GM18861 (cell line): ENCODE measurements around the gene RMC1.
"Not testable (repeated sequence)": the region's sequence is repeated elsewhere in the genome, so short reads cannot be mapped to it uniquely, and the experiment has no call there.

ENCODE experiments used
- ATAC-seq: cut with Tn5 transposase; IDR thresholded peaks from one replicate; pipeline ENCODE4 v1.9.1; 2021; ENCODE audit not compliant: unreplicated experiment

Gene RMC1

DNA sequence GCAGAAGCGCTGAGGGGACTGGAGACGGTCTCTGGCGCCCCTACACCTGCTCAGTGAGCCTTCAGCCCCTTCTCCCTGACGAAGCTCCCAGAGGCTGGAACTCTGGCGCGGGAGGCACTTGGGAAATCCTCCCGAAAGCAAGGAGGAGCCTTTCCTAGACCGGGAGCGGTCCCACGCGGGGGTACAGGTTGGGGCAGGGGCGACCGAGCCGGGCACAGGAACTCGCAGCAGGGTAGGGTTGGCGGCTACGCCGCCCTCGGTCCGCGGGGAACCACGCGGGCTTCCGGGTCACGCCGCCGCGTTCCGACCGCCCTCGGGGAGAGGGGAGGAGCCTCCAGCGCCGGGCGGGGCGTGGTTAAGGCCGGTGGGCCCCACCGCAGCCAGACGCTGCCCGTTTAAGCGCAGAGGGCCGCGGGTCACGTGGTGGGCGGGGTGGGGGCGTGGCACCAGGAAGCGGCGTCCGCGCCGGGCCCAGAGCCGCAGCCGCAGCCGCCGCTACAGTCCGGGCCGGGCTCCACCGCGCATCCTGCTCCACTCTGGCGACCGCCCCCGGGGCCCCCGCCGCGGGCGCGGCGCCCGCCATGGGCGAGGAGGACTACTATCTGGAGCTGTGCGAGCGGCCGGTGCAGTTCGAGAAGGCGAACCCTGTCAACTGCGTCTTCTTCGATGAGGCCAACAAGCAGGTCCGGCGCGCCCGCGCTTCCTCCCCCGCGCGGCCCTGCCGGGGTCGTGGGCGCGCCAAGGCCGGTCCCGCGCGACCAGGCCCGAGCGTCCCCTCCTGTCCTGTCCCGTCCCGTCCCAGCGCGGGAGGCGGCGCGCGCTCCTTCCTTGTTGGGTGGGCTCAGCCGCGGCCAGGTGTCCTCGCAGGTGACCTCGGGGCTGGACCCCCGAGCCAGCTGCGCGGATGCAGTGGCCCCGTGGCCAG is at the start of gene RMC1:
Gene RMC1, plus strand, starts transcription at position 474 of the 925 bp plus-strand sequence. Its CDS starts 108 bp downstream, at position 582.
- peak; percentile 50 for ATAC-seq

DNA sequence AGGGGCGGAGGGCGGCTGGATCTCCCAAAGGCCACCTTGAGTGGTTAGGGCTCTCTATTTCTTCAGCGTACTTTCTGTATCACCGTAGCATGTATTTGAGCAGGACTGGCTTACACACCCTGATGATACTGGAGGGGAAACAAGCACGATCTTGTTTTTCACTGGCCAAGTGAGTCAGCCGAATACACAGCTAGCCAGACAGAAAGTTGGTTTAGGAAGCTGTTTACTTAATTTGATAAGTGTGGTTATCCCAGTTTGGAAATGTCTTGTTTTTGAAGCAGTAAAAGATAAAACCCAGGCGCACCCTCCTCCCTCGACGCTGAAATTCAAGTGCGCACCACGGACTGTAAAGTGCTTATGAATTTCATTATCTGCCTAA is 49.6 kb upstream of the RMC1 start:
- ATAC-seq = no peak

DNA sequence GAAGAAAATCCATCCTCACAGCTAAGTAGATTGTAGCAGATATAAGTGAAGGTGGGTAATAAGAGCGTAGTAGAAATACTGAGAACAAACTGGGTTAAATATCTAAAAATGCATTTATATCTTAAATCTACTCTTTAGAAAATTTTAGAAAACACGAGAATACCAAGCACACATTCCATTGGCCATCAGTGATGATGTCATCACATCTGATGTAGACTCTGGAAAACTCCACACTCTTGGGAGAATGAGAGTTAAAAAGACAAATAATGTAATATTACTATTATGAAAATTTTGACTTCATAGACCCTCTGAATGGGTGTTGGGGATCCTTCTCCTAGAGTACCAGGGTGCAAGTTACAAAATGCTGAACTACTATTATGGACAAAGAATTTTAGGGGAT is 46.5 kb upstream of the RMC1 start:
- ATAC-seq = no peak

DNA sequence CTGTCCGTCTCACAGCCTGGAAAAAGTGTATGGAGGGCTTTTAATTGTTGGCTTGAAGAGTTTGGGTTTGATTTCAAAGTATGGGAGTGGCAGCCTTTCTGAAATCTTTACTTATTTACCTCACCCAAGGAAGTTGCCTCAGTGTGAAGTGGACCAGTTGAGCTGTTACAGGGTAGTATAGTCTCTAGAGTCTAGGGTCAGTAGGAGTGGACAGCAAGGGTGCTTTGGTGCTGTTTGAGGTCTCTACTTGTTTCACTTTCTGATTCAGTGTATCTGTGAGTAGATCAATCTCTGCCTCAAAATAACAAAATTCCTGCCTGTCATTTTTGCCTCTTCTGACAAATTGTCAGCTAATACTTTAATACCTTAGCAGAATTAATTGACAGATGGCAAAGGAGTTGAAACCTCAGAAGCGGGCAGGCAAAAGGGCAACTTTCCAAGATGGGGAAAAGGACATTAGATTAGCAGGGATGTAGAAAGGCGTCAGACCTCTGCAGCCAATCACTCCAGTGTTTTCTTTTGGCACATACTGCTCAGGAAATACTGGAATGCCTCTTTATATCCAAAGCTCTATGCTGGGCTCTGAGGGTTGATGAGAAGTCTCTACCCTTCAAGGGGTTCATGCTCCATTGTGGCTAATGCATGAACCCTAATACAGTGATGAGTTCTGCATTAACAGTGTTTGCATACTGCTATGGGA is 44.3 kb upstream of the RMC1 start:
- ATAC-seq = no peak

DNA sequence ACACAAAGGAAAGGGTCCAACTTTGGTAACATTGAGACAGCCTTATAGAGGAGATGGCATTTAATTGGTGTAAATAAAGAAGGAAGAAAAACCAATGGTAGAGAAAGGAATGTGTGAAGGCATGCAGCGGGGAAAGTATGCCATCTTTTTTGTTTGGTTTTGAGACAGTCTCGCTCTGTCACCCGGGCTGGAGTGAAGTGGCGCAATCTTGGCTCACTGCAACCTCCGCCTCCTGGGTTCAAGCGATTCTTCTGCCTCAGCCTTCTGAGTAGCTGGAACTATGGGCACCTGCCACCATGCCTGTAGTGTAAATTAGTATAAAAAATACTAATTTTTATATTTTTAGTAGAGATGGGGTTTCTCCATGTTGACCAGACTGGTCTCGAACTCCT is 43.8 kb upstream of the RMC1 start:
- ATAC-seq = no peak

DNA sequence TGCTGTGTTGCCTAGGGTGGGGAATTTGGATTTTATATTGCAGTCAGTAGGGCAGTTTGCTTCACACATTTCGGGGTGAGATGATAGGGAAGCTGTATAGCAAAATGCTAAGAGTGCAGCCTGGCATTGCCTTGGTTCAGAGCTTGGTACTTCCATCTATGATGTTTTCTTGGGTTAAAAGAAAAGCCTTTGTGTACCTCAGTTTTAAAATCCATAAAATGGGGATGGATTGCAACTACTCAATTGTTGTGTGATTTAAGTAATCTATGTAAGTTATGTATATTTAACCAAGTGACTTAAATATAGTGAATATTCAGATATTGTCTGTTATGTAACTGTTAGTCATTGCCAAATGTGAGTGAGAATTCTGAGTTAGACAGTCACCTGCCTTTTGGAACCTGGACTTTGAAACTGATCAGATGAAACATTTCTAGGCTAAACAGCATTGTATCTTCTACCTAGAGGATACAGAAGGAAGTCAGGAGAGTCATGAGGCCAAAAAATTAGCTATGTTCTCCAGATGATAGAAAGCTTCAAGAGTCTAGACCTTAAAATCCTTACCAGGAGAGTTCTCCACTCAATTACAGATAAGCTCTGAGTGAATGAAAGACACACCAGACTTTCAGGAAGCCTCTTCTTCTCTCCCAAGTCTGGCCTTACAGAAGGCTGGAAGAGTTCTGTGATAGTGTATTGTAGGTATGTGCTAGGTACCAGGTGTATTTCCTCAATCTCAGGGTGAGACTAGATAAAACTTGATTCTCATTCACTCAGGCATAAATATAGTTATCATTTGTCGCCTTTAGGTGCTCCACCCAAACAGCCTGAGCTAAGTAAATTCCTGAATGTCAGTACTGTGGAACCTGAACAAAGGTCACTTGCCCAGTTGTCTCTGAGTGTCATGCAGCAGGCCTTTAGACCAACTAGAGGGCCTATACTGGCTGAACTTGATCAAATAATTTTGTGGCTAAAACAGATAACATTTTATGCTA is 42.7 kb upstream of the RMC1 start:
- no peak for ATAC-seq

DNA sequence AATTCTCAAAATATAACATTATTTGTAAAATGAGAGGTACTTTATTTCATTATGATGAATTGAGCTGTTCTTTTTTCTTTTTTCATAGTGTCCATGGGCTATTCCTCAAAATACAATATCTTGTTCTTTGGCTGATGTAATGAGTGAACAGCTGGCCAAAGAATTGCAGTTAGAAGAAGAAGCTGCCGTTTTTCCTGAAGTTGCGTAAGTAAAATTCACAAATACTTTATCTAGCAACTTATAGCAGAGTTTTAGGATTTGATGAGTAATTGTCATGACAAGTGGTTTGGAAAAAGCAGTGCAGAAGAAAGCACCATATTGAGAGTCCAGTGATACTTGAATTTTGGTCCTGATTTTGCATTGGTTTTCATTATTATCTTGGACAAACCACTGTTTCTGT is 40.4 kb upstream of the RMC1 start:
- ATAC-seq = no peak

DNA sequence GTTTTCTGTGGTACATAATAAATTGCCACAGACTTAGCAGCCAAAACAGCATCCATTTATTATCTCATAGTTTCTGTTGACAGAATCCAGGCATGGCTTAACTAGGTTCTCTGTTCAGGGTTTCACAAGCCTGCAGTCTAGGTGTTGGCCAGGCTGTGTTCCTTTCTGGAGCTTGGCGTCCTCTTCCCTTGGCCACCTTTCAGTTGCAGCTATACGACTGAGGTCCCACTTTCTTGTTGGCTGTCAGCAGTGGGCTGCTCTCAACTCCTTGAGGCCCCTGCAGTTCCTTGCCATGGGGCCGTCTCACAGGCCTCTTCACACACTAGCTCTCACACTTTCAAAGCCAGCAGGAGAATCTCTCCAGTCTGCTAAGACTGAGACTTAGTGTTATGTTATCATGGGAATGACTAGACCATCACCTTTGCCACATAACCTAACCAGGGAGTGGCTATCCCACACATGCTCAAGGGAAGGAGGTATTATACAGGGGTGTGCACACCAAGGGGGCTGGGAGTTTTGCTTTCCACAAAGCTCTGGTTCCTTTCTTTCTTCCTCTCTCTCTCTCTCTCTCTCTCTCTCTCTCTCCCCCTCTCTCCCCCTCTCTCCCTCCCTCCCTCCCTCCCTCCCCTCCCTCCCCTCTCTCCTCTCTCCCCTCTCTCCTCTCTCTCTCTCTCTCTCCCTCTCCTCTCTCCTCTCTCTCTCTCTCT is 34.4 kb upstream of the RMC1 start:
- no peak for ATAC-seq

DNA sequence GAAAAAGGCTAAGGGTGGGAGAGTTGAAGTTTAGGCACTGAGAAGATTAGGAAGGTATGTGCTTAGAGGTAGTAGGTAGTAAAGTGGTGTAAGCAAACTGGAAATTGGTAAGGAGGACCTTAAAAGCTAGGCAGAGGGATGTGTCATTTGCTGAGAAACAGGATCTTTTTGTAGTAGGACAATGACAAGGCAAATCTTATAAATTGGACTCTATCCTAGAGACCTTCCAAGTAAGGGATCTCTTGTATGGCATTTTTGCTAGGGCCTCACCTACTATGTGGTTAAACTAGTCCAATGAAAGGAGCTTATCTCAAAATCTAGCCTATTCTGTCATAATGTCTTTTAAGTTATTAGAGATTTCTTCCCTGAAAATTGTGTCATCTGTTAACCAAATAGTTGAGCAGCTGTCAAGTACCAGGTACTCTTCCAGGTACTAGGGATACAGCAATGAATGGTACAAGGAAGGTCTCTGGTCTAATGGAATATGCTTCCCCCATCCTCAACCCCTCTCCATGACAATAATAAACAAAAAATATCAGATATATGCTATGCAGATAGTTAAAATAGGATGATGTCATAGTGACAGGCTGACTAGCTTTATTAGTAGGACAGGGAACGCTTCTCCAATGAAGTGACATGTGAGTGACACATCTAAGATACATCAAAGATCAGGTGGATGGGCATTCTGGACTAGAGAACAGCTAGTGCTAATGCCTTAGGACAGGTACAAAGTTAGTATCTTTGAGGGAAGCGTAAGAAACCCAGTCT is 32.5 kb upstream of the RMC1 start:
- ATAC-seq = no peak

DNA sequence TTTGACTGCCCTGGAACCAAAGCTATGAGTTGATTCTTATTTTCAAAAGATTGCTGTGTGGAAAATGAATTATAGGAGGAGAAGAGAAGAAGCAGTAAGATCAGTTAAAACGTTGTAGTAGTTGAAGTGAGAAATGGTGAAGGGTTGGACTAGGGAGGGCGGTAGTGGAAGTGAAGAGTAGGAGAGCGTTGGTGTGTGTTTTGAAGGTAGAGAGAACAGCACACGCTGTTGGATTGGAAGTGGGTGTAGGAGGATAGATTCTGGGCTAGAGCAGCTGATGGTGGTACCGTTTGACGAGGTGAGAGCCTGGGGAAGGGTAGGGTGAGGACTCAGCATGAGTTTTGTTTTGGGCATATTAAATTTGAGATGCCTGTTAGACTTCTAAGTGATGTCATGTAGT is 31.8 kb upstream of the RMC1 start:
- no peak for ATAC-seq

DNA sequence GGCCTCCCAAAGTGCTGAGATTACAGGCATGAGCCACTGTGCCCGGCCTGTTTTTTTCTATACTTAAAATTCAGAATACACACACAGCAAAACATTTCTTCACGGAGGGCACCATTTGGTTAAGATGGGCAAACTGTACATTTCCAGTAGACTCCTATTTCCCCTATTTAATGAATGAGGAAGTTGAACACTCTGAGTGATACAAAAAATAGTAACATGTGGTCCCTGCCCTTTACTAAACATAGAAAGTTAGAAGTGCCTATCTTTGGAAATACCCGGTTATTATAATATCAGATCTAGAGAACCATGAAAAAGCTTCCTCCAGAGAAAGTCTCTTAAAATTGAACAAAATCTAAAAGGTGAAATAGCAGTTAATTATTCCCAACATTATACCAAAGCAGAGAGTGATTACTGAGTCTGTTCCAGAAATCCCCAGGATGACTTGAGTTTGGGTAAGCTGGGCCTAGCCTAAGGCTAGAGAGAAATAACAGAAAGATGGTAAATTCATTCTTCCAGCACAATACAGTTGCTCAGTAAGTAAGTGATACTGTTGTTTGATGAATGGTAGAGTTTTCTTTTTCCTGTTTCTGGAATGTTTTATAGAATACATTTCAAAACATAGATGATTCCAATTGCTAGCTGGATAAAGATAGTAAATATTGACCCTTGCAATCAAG is 23.3 kb upstream of the RMC1 start:
- ATAC-seq = peak; percentile 44

DNA sequence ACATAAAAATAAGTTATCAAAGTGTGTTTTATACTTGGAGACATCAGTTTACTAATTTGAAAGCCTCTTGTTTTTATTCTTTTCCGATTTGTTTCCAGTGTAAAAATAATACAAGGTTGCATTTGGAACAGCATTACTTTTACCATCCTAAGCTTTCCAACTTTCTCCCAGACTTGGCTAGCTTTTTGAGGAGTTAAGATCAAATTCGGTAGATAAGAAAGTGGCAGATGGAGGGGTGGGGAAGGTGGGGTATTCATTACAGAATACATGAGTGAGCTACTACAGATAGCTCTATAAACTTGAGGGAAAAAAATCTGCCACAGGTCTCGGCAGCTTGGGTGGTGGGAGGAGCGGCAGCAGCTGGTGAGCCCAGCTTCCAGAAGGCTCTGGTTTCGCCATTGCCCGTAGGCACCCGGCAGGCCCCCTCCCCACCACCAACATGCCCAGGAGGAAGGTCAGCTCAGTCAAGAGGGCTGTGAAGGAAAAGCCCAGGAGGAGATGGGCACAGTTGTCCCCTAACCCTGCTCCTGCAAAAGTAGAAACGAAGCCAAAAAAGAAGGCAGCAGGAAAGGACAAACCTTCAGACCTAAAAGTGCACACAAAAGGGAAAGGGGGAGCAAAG is 18.6 kb upstream of the RMC1 start:
- ATAC-seq = no peak

DNA sequence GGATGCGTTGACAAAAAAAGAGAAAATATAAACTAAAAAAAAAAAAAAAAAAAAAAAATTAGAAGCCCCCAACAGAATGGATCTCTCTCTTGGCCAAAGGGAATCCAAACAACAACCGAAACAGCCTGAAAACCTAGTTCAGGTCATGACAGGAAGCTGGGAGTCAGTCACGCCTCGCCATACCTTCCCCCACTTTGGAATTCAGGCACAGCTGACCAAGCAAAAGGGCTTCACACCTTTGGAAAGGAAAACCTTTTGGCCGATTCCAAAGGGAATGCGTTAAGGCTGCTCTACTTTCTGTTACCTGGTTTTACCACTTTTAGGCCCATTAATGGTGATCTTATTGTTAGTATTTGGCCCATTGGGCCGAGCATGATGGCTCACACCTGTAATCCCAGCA is 17.9 kb upstream of the RMC1 start:
- ATAC-seq = no peak

DNA sequence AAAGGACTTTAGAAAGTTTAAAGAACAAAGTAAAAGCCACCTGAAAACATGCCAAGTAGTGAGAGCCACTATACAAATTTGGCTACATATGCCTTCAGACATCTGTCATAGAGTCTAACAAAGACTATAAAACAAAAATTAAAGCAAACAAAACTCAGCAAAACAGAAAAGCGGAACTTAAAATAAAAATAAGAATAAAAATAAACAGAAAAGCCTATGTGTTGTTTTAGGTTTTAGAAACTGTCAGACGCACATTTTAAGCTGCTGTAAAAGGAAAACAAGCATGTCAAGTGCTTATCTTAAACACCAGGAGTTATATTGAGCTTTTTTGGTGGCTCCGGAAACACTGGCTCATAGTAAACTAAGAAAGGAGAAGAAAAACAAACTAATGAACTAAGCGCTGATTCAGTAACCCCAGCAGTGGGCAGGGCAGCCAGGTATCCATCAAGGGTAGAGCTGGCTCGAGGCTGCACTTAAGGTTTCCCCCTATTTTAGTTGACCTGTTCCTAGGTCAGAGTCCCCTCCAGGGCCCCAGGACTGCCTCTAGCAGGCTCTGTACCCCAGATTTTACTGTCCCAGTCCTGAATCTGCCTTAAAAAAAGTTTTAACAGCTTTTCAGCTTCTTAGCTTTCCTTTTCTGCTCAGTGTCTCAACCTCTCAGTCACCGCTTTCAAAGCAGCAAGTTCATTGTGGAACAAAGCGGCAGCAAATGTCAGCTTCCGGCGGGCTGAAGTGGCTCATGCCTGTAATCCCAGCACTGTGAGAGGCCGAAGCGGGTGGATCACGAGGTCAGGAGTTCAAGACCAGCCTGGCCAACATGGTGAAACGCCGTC is 15.4 kb upstream of the RMC1 start:
- peak; percentile 67 for ATAC-seq

DNA sequence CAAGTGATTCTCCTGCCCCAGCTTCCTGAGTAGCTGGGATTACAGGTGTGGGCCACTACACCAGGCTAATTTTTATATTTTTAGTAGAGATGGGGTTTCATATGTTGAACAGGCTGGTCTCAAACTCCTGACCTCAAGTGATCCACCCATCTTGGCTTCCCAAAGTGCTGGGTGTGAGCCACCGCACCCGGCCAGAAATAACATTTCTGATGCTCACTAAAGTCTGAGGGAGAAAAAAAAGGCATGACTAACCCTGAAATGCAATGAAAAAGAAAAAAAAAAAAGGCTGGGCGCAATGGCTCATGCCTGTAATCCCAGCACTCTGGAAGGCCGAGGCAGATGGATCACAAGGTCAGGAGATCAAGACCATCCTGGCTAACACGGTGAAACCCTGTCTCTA is 13.7 kb upstream of the RMC1 start:
- ATAC-seq = not testable (repeated sequence)

DNA sequence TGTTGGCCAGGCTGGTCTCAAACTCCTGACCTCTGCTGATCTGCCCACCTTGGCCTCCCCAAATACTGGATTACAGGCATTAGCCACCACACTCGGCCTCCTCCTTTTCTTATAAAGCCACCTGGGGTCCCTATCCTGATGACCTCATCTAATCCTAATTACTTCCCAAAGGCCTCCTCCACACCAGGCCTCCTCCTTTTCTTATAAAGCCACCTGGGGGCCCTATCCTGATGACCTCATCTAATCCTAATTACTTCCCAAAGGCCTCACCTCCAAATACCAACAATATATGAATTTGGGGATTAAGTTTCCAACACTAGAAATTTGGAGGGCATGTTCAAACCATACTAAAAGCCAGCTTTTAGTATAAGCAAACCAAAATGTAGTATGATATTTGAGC is 9.7 kb upstream of the RMC1 start:
- ATAC-seq = no peak

DNA sequence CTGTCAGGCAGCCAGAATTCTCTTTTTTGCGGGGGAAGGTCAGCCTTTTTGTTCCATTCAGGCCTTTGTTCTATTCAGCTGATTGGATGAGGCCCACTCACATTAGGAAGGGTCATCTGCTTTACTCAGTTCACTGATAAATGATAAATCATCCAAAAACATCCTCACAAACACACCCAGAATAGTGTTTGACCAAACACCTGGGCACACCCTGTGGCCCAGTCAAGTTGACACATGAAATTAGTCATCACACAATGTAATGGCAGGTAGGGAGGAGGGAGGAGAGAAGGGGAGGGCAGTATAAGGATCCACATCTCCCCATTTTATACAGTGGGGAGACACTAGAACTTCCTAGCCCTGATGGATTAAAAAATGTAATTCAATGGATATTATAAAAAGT is 8.3 kb upstream of the RMC1 start:
- ATAC-seq = no peak
